Esophagus squamous epithelium (tissue), 5 donors: ENCODE data around the gene KCNH8. TPM values are rescaled to one million over a fixed set of nuclear protein-coding genes. Genes with fewer than 3 reads are reported as not detected.

Experiments
- DNase-seq: peaks from one replicate; lab custom pipeline; 2025; lab: John Stamatoyannopoulos, UW
- H3K27ac ChIP-seq, 4 donors: fragments of 200-600 bp; sonication (generic); one replicate each; pipeline ENCODE4 v1.5.1; 2016 to 2019; ENCODE audit warnings: mild to moderate bottlenecking in 1 of 4
- H3K27me3 ChIP-seq, 4 donors: fragments of 200-600 bp; sonication (generic); 1 replicate in 3 of 4; 2 replicates in 1 of 4; pipeline versions ENCODE4 v1.5.1 to v1.6.0; 2017 to 2021; ENCODE audit warnings: antibody characterized with exemption in 1 of 4
- H3K36me3 ChIP-seq, 3 donors: fragments of 200-600 bp; sonication (generic); one replicate each; pipeline ENCODE4 v1.5.1; 2016 to 2019
- H3K4me1 ChIP-seq, 3 donors: fragments of 200-600 bp; sonication (generic); one replicate each; pipeline ENCODE4 v1.5.1; 2017 to 2019
- H3K4me3 ChIP-seq, 4 donors: fragments of 200-600 bp; sonication (generic); 1 replicate in 3 of 4; 2 replicates in 1 of 4; pipeline ENCODE4 v1.5.1; 2016 to 2019; ENCODE audit warnings: mild to moderate bottlenecking in 2 of 4, moderate library complexity in 1 of 4
- H3K9me3 ChIP-seq, 3 donors: fragments of 200-600 bp; sonication (generic); one replicate each; pipeline ENCODE4 v1.5.1; 2016 to 2019
- POLR2A ChIP-seq, 4 donors: fragments of 450-650 bp; IDR thresholded peaks; one replicate each; pipeline ENCODE4 v1.6.1; 2017; ENCODE audit warnings: antibody characterized with exemption in 4 of 4, mild to moderate bottlenecking in 4 of 4, moderate library complexity in 3 of 4
- WGBS, 2 donors: methylation state at CpG; one replicate each; pipeline ENCODE4 v1.1.5; 2018; 5-methylcytosine and 5-hydroxymethylcytosine counted together
- intact Hi-C: fragments of 100-400 bp; cut with DNase I; formaldehyde crosslinking; loops from one replicate; pipeline ENCODE4 v1.15.0; 2022
- total RNA-seq, 4 donors: library from RNA; depleted of rRNA; stranded (reverse); fragments of >200 nt; gene quantifications; one replicate each; pipeline ENCODE4 v1.1.0, GENCODE V29; 2016
- TF ChIP-seq, protein P1 (sequence below), 6 experiments: fragments of 450-650 bp in 4 of 6; fragments of 200-600 bp in 2 of 6; sonication (generic) in 2 of 6; IDR thresholded peaks; one replicate each; pipeline ENCODE4 v1.5.1; 2016 to 2019; ENCODE audit warnings: antibody characterized with exemption in 6 of 6, mild to moderate bottlenecking in 4 of 6, moderate library complexity in 4 of 6
- donor health status: DM: yes; HTN: yes; CAD: no.

KCNH8 gene
- total RNA-seq, 4 donors from 2014 or later: 0.57 TPM; not detected in 3

DNA sequence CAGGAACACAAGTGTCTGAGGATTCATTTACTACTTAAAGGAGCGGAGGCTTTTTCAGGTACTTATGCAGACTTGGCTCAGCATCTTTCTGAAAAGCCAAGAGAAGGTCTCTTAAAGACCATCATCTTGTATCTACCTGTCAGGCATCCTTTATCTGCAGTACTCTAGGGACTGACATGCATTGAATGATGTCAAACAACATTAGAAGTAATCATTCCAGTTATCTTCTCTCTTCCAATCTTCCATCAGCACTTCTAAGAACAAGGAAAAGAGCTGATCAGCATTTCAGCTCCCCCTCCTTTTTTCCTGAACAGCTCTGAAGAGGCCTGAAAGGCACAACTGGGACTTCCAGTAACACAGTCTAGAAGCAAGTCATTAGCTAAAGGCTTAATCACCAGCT lies 214.8 kb downstream of the KCNH8 start:
- TF ChIP-seq, protein P1, sequence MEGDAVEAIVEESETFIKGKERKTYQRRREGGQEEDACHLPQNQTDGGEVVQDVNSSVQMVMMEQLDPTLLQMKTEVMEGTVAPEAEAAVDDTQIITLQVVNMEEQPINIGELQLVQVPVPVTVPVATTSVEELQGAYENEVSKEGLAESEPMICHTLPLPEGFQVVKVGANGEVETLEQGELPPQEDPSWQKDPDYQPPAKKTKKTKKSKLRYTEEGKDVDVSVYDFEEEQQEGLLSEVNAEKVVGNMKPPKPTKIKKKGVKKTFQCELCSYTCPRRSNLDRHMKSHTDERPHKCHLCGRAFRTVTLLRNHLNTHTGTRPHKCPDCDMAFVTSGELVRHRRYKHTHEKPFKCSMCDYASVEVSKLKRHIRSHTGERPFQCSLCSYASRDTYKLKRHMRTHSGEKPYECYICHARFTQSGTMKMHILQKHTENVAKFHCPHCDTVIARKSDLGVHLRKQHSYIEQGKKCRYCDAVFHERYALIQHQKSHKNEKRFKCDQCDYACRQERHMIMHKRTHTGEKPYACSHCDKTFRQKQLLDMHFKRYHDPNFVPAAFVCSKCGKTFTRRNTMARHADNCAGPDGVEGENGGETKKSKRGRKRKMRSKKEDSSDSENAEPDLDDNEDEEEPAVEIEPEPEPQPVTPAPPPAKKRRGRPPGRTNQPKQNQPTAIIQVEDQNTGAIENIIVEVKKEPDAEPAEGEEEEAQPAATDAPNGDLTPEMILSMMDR (IDR thresholded peaks at IDR 0.05): no peak
- TF ChIP-seq POLR2A (IDR thresholded peaks at IDR 0.05): no peak
- WGBS, 2 donors: 58 to 100% methylated on average over 1 of the region's 1 CpG
- intact Hi-C loops: no loop called here

DNA sequence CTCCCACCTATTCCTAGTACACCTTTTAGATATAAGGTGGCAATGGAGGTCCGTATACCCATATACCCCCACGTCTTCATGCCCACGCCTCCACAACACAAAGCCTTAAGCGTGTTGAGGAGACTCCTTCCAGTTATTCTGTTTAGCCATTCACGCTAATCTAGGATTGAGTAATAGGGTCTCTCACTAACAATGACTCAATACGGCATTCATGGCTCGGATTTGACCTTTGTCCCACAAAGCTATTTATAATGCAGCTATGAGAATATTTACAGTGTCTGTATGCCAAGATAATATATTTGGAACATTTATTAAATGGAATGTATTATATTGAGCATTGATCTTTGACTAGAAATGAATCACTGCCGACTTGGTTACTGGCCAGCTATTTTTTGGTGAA lies 215.8 kb downstream of the KCNH8 start:
- no peaks in the 10 kb centered on the region for H3K36me3 ChIP-seq
- no peak for TF ChIP-seq POLR2A (IDR thresholded peaks at IDR 0.05)
- TF ChIP-seq, protein P1 (IDR thresholded peaks at IDR 0.05): no peak
- WGBS, 2 donors: 76 to 80% methylated on average over 8 of the region's 8 CpGs
- intact Hi-C loops: no loop called here
- no peaks in the 10 kb centered on the region for H3K9me3 ChIP-seq
- no peak overlapping the region for H3K27ac ChIP-seq
- no peak for DNase-seq
- no peak overlapping the region for H3K4me3 ChIP-seq
- H3K4me1 ChIP-seq: no peaks in the 10 kb centered on the region
- H3K27me3 ChIP-seq: no peaks in the 10 kb centered on the region

More for the DNA sequence above, 214.8 kb downstream of the KCNH8 start:
- Histone ChIP-seq H3K4me1 (no peaks in the 10 kb centered on the region), H3K27ac (no peak overlapping the region), H3K4me3 (no peak overlapping the region), H3K27me3 (no peaks in the 10 kb centered on the region), H3K9me3 (no peaks in the 10 kb centered on the region), H3K36me3 (no peaks in the 10 kb centered on the region)
- no peak for DNase-seq

DNA sequence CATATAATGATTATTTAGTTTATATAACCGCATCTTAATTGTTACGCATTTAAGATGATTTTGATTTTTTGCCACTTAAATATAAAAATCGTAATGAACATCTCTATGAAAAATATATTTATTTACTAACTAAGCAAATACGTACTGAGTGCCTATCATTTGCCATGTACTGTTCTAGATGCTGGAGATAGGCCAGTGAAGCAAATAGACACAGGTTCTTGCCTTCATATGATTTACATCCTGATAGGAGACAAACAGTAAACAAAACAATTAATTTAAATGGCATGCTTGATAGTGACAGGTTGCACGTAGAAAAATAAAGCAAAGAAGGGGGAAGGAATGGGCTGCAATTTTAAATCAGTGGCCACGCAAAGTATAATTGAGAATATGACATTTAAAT lies 217.2 kb downstream of the KCNH8 start:
- Histone ChIP-seq H3K27me3 (no peaks in the 10 kb centered on the region), H3K27ac (no peak overlapping the region), H3K4me1 (no peaks in the 10 kb centered on the region), H3K36me3 (no peaks in the 10 kb centered on the region), H3K9me3 (no peaks in the 10 kb centered on the region), H3K4me3 (no peak overlapping the region)
- intact Hi-C loops: no loop called here
- WGBS, 2 donors: 79 to 82% methylated on average over 6 of the region's 6 CpGs
- no peak for DNase-seq
- TF ChIP-seq, protein P1 (IDR thresholded peaks at IDR 0.05): no peak
- no peak for TF ChIP-seq POLR2A (IDR thresholded peaks at IDR 0.05)

DNA sequence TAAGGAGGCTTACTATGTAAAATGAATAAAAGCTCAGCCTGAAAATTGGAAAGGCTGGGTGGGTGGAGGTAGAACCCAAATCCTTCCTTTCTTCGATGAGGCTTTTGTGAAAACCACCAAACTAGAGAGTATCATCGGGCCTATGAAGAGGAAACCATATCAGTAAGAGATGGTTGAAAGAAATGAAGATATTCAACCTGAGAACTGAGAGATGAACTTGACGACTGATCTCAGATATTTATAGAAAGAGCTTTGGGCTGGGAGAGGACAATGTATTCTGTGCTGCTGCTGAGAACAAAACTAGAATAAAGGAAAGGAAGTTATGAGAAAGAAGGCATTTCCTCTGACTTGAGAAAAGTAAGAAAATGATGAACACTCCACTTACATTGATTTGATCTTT lies 236.6 kb downstream of the KCNH8 start:
- intact Hi-C loops: no loop called here
- TF ChIP-seq POLR2A (IDR thresholded peaks at IDR 0.05): no peak
- TF ChIP-seq, protein P1 (IDR thresholded peaks at IDR 0.05): no peak
- DNase-seq: no peak
- H3K4me1 ChIP-seq: no peaks in the 10 kb centered on the region
- H3K27me3 ChIP-seq: no peaks in the 10 kb centered on the region
- no peaks in the 10 kb centered on the region for H3K9me3 ChIP-seq
- 64 to 68% methylated on average over 3 of the region's 3 CpGs for WGBS, 2 donors
- H3K27ac ChIP-seq: no peak overlapping the region
- H3K36me3 ChIP-seq: no peaks in the 10 kb centered on the region
- no peak overlapping the region for H3K4me3 ChIP-seq

DNA sequence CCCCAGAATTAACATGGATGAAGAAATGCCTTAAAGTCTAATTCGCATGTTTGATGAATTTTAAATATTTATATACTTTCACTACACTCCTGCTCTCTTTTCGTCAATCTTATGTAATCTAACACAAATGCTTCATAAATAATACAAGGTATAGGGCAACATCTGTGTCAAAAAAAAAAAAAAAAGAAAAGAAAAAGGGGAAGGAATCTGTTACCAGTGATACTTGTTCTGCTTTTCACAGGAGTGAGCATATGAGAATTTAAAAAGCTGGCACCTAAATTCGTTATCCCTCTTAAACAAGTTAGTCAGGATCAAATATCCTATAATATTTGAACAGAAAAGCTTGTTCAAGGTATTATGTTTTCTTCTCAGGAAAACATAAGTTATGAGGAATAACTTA lies 243.8 kb downstream of the KCNH8 start:
- H3K36me3 ChIP-seq: no peaks in the 10 kb centered on the region
- no peak overlapping the region for H3K4me3 ChIP-seq
- no peak overlapping the region for H3K27ac ChIP-seq
- WGBS, 2 donors: 60 to 64% methylated on average over 3 of the region's 3 CpGs
- no peaks in the 10 kb centered on the region for H3K4me1 ChIP-seq
- no peaks in the 10 kb centered on the region for H3K27me3 ChIP-seq
- TF ChIP-seq POLR2A (IDR thresholded peaks at IDR 0.05): no peak
- TF ChIP-seq, protein P1 (IDR thresholded peaks at IDR 0.05): no peak
- H3K9me3 ChIP-seq: no peaks in the 10 kb centered on the region
- intact Hi-C loops: no loop called here
- DNase-seq: no peak
